ENCODE measurements around the gene NCOA1. TPM values are rescaled to one million over a fixed set of nuclear protein-coding genes. Genes with fewer than 3 reads are reported as not detected.

NCOA1 gene
- polyA plus RNA-seq, 1 of the 3 experiments (the other 2 are of a cell fraction), result 10.7 TPM

DNA sequence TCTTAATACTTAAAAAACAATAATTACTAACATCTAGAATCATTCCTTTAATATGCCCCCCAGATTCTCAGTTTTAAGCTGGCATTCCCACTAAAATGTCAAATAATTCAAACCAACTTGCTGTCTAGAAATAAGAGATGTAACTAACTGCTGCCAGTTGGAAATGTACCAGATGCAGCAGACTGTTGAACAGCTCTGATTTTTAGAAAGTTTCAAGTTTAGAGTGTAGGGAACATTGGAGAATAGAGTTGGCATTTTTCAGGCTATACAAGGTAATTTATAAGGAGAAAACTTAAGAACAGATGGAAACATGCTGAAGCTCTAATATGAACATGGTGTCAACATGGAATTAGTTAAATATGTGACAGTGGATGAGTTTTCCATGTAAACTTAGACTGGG, 200.8 kb downstream of the NCOA1 start:
- Histone ChIP-seq H3K27ac (ENCODE audit: low read depth in 2 of 2, low read length in 1 of 2) (no peak overlapping the region), H3K9me2 (no peaks in the 10 kb centered on the region), H3K4me2 (no peak overlapping the region), H3K4me3 (ENCODE audit: low read depth in 2 of 2, low read length in 1 of 2) (no peak overlapping the region), H3K27me3 (ENCODE audit: insufficient read depth) (no peaks in the 10 kb centered on the region), H3K79me2 (ENCODE audit: insufficient read depth) (peaks cover 4% of the 10 kb centered on the region; the same call in 1 of the 2 replicates), H3K36me3 (replicated peaks in 1 of 2; ENCODE audit: control insufficient read depth in 1 of 2, insufficient read depth in 2 of 2, low read length in 1 of 2) (peaks cover 8 to 13% of the 10 kb centered on the region in 2 experiments), H3K9me3 (no peaks in the 10 kb centered on the region), H3F3A (replicated peaks; ENCODE audit: insufficient read depth) (no peaks in the 10 kb centered on the region), H3K9ac (no peak overlapping the region), H4K20me1 (ENCODE audit: insufficient read depth) (no peaks in the 10 kb centered on the region), H2AFZ (ENCODE audit: low read depth) (no peak overlapping the region), H3K4me1 (ENCODE audit: control insufficient read depth in 1 of 2, insufficient read depth in 2 of 2, low read depth in 1 of 2, low read length in 1 of 2) (peaks cover 0 to 3% of the 10 kb centered on the region in 2 experiments; a peak in 2 of 4 replicates)
- TF ChIP-seq POLR2AphosphoS5 (IDR thresholded peaks at IDR 0.05; ENCODE audit: low read depth, low read length) (no peak), JUND (IDR thresholded peaks at IDR 0.05) (no peak), MXI1 (IDR thresholded peaks at IDR 0.05; ENCODE audit: low read depth, low read length) (no peak), FOXM1 (IDR thresholded peaks at IDR 0.05; ENCODE audit: low read depth) (no peak), GATA2 (CRISPR knock-in tag; IDR thresholded peaks at IDR 0.05) (no peak)
- TF ChIP-seq, protein P1, sequence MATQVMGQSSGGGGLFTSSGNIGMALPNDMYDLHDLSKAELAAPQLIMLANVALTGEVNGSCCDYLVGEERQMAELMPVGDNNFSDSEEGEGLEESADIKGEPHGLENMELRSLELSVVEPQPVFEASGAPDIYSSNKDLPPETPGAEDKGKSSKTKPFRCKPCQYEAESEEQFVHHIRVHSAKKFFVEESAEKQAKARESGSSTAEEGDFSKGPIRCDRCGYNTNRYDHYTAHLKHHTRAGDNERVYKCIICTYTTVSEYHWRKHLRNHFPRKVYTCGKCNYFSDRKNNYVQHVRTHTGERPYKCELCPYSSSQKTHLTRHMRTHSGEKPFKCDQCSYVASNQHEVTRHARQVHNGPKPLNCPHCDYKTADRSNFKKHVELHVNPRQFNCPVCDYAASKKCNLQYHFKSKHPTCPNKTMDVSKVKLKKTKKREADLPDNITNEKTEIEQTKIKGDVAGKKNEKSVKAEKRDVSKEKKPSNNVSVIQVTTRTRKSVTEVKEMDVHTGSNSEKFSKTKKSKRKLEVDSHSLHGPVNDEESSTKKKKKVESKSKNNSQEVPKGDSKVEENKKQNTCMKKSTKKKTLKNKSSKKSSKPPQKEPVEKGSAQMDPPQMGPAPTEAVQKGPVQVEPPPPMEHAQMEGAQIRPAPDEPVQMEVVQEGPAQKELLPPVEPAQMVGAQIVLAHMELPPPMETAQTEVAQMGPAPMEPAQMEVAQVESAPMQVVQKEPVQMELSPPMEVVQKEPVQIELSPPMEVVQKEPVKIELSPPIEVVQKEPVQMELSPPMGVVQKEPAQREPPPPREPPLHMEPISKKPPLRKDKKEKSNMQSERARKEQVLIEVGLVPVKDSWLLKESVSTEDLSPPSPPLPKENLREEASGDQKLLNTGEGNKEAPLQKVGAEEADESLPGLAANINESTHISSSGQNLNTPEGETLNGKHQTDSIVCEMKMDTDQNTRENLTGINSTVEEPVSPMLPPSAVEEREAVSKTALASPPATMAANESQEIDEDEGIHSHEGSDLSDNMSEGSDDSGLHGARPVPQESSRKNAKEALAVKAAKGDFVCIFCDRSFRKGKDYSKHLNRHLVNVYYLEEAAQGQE (IDR thresholded peaks at IDR 0.05; ENCODE audit: low read depth, low read length), result no peak
- TF ChIP-seq, protein P2, sequence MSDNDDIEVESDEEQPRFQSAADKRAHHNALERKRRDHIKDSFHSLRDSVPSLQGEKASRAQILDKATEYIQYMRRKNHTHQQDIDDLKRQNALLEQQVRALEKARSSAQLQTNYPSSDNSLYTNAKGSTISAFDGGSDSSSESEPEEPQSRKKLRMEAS (IDR thresholded peaks at IDR 0.05; ENCODE audit: low read depth), result no peak
- no peak for DNase-seq
- POLR2A ChIA-PET, result interaction anchor here (1.0 kb wide), 1 partner anchor 101 kb away, joined by 3 read pairs; no protein-coding TSS in a partner anchor
- CTCF ChIA-PET, result interaction anchor here (0.9 kb wide), 1 partner anchor 281 kb away, joined by 4 read pairs; no protein-coding TSS in a partner anchor

DNA sequence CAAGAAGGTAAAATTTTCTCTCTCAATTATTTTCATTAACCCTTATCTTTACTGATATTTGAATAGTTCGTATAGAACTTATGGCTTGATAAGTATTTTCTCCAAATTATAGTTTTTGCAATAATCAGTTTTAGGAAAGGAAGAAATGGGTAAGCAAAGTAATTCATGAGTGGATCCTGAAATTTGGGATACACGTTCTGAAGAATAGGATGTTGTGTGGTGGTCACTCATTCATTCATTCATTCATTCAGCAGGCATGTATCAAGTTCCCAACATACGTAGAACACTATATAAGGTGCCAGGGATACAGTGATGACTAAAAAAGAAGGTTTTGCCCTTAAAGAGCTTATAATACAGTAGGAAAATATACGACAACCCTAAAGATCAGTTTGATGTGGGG, 206.7 kb downstream of the NCOA1 start:
- Histone ChIP-seq H3K79me2 (ENCODE audit: insufficient read depth) (no peaks in the 10 kb centered on the region), H2AFZ (ENCODE audit: low read depth) (no peak overlapping the region), H3K4me1 (ENCODE audit: control insufficient read depth in 1 of 2, insufficient read depth in 2 of 2, low read depth in 1 of 2, low read length in 1 of 2) (no peaks in the 10 kb centered on the region; a peak in 2 of 4 replicates), H3K27ac (ENCODE audit: low read depth in 2 of 2, low read length in 1 of 2) (no peak overlapping the region), H4K20me1 (ENCODE audit: insufficient read depth) (no peaks in the 10 kb centered on the region), H3K9me3 (no peaks in the 10 kb centered on the region), H3K9me2 (no peaks in the 10 kb centered on the region), H3F3A (replicated peaks; ENCODE audit: insufficient read depth) (peaks cover 5% of the 10 kb centered on the region), H3K4me3 (ENCODE audit: low read depth in 2 of 2, low read length in 1 of 2) (no peak overlapping the region), H3K9ac (no peak overlapping the region), H3K27me3 (ENCODE audit: insufficient read depth) (no peaks in the 10 kb centered on the region), H3K4me2 (no peak overlapping the region), H3K36me3 (replicated peaks in 1 of 2; ENCODE audit: control insufficient read depth in 1 of 2, insufficient read depth in 2 of 2, low read length in 1 of 2) (peaks cover 20 to 22% of the 10 kb centered on the region in 2 experiments)
- 93% methylated on average over 4 of the region's 4 CpGs for WGBS (ENCODE audit: low lambda C conversion rate)
- ChIA-PET POLR2A (no interaction called here), CTCF (interaction anchor here (1.0 to 1.2 kb wide), 2 partner anchors 10 to 23 kb away, joined by 3 read pairs; no protein-coding TSS in a partner anchor)
- no peak for DNase-seq
- TF ChIP-seq, protein P2 (IDR thresholded peaks at IDR 0.05; ENCODE audit: low read depth), result no peak
- TF ChIP-seq RXRA (IDR thresholded peaks at IDR 0.05; ENCODE audit: borderline replicate concordance, low read depth) (no peak), FOSL2 (IDR thresholded peaks at IDR 0.05; ENCODE audit: borderline replicate concordance, low read depth) (no peak)
